SK-N-MC (cell line): ENCODE data around the gene CDK17.

ENCODE experiments used
- DNase-seq: peaks from one replicate; pipeline ENCODE4 v3.0.0-alpha.2; 2011; ENCODE audit warnings: low read depth, low spot score
- H3K27ac ChIP-seq: fragments of 200-600 bp; sonication (generic); 2 replicates; pipeline ENCODE4 v1.5.1; 2016; ENCODE audit warnings: mixed run types
- H3K36me3 ChIP-seq: fragments of 200-600 bp; sonication (generic); 2 replicates; pipeline ENCODE4 v1.6.1; 2017; ENCODE audit warnings: antibody characterized with exemption, low read length, mixed read lengths; ENCODE audit not compliant: insufficient read depth
- H3K4me3 ChIP-seq: fragments of 200-600 bp; sonication (generic); 2 replicates; pipeline ENCODE4 v1.5.1; 2016
- H3K9ac ChIP-seq: fragments of 200-600 bp; sonication (generic); 2 replicates; pipeline ENCODE4 v1.8.0; 2017; ENCODE audit warnings: mixed run types, mixed read lengths; ENCODE audit not compliant: insufficient read length
- H3K9me3 ChIP-seq: fragments of 200-600 bp; sonication (generic); 2 replicates; pipeline ENCODE4 v1.6.1; 2017; ENCODE audit warnings: low read depth, mild to moderate bottlenecking, antibody characterized with exemption, low read length, moderate library complexity, mixed read lengths
- EZH2 ChIP-seq: fragments of 200-600 bp; sonication (generic); IDR thresholded peaks from one replicate; pipeline ENCODE4 v1.6.1; 2017; ENCODE audit warnings: antibody characterized with exemption
- FOXP2 ChIP-seq: optimal IDR thresholded peaks from 2 replicates; pipeline ENCODE3; 2011; ENCODE audit warnings: mild to moderate bottlenecking, moderate library complexity; ENCODE audit not compliant: insufficient read depth; ENCODE audit errors: extremely low read length, control extremely low read depth
- POLR2AphosphoS5 ChIP-seq: IDR thresholded peaks from 2 replicates; pipeline ENCODE4 v1.6.1; 2012; ENCODE audit warnings: mild to moderate bottlenecking, low read depth, low read length, borderline replicate concordance

CDK17 gene

DNA sequence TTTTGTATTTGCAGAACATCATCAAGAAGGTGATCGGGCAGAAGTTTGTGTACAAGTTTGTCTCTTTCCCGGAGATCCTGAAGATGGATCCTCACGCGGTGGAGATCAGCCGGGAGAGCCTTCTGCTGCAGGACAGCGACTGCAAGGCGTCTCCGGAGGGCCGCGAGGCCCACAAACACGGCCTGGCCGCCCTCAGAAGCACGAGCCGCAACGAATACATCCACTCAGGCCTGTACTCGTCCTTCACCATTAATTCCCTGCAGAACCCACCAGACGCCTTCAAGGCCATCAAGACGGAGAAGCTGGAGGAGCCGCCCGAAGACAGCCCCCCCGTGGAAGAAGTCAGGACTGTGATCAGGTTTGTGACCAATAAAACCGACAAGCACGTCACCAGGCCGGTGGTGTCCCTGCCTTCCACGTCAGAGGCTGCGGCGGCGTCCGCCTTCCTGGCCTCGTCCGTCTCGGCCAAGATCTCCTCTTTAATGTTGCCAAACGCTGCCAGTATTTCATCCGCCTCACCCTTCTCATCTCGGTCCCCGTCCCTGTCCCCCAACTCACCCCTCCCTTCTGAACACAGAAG is 153.2 kb downstream of the CDK17 start:
- no peak for TF ChIP-seq EZH2
- TF ChIP-seq FOXP2, result no peak
- no peak for TF ChIP-seq POLR2AphosphoS5
- no peaks in the 10 kb centered on the region for H3K9me3 ChIP-seq
- no peak overlapping the region for H3K4me3 ChIP-seq
- no peak overlapping the region for H3K27ac ChIP-seq
- no peak overlapping the region for H3K9ac ChIP-seq
- no peak for DNase-seq
- H3K36me3 ChIP-seq, result no peaks in the 10 kb centered on the region; the same call in 1 of the 2 replicates

DNA sequence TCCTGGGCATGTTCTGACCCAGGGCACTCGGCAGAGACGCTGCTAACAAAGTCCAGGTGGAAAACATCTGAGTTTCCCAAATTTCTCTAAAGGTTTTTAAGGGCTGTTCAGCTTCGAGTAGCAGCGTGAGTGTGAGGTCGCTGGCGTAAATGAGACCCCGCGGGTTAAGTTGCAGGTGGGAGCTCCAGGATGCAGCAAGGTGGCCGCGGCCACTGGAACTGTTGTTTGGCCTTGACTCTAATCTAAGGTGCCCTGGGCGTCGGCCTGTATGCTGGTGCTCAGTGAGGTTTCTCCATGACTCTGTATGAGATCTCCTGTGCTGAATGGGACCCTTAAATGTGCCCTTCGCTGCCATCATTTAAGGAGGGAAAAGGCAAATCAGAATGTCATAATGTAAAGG is 155.4 kb downstream of the CDK17 start:
- Histone ChIP-seq H3K4me3 (no peak overlapping the region), H3K27ac (no peak overlapping the region), H3K9me3 (no peaks in the 10 kb centered on the region), H3K9ac (no peak overlapping the region), H3K36me3 (no peaks in the 10 kb centered on the region; the same call in 1 of the 2 replicates)
- TF ChIP-seq FOXP2, result no peak
- no peak for DNase-seq

DNA sequence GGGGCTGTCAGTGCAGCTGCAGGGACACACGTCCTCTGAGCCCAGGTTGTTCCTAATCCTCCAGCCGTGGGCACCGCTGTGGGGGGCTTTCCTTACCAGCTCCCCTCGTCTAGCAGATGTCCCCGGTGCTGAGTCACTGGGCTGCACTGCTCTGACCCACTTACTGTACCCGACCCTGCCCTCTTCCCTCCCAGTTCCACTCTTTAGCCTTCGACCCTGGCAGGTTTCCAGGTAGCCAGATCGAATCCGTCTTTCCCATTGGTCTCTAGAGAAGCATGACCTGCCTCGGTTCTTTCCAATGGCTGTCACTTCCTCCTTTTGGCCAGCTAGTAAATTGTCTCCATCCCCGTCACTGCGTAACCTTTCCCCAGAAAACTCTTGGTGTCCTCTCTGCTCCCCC is 157.6 kb downstream of the CDK17 start:
- Histone ChIP-seq H3K9me3 (no peaks in the 10 kb centered on the region), H3K27ac (no peak overlapping the region), H3K36me3 (no peaks in the 10 kb centered on the region; the same call in 1 of the 2 replicates), H3K4me3 (no peak overlapping the region), H3K9ac (no peak overlapping the region)
- no peak for DNase-seq
- TF ChIP-seq FOXP2 (no peak), EZH2 (no peak), POLR2AphosphoS5 (no peak)

DNA sequence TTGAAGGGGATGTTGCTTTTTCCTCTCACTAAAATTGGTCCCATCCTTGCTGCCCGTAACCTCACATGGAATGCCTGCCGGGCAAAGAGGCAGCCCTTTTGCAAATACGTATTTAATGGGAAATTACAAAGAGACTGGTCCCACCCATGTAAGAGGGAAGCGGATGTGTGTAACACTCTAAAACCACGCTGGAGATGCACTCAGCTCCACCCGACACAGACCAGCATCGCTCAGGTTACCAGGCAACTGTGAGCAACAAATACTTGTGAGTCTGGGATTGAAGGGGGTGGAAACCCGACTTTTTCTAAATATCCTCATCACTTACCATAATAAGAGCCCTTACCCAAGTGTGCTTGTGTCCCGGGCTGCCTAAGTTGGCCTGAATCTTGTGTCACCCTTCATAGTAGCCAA is 158.4 kb downstream of the CDK17 start:
- TF ChIP-seq POLR2AphosphoS5 (no peak), EZH2 (no peak), FOXP2 (no peak)
- Histone ChIP-seq H3K36me3 (no peaks in the 10 kb centered on the region), H3K4me3 (no peak overlapping the region), H3K27ac (no peak overlapping the region), H3K9me3 (no peaks in the 10 kb centered on the region), H3K9ac (no peak overlapping the region)
- DNase-seq, result no peak

DNA sequence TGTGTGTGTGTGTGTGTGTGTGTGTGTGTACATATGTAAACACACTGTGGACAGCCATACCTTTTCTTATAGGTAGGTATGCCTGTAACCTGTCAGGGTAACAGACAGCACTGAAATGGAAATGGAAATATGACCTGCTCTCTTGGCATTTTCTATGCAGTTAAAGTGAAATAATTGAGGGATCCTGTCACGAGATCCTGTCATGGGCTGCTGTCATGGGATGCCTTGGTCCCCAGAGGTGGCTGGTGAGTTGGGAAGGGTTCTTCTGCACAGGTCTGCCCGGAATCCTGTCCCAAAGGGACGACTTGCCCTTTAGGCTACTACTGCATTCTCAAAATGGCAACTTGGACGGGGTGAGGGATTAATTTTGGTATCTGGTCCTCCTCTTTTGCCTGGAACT is 158.8 kb downstream of the CDK17 start:
- no peaks in the 10 kb centered on the region for H3K9me3 ChIP-seq
- H3K9ac ChIP-seq, result no peak overlapping the region
- no peaks in the 10 kb centered on the region for H3K36me3 ChIP-seq
- H3K27ac ChIP-seq, result no peak overlapping the region
- no peak overlapping the region for H3K4me3 ChIP-seq
- TF ChIP-seq EZH2 (no peak), POLR2AphosphoS5 (no peak), FOXP2 (no peak)
- no peak for DNase-seq

DNA sequence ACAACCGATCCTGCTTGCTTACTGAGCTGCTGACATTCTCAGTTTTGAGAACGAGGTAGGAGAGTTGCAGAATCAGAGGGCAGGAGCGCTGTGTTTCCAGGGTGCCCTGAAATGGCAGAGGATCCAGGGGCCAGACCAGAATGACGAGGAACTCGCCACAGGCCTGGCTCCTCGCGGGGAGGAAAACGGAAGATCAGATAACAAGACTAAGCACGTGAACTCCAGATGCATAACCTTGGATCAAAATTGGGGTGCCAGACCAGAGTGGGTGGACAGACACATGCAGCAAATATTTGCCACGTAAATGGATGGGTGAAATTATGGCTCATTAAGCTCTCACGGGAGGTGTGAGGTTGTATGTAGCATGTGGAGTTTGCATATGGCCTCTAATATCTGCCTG is 159.6 kb downstream of the CDK17 start:
- no peak for DNase-seq
- no peaks in the 10 kb centered on the region for H3K9me3 ChIP-seq
- no peaks in the 10 kb centered on the region for H3K36me3 ChIP-seq
- H3K9ac ChIP-seq, result no peak overlapping the region
- TF ChIP-seq POLR2AphosphoS5 (no peak), EZH2 (no peak), FOXP2 (no peak)
- H3K4me3 ChIP-seq, result no peak overlapping the region
- no peak overlapping the region for H3K27ac ChIP-seq

DNA sequence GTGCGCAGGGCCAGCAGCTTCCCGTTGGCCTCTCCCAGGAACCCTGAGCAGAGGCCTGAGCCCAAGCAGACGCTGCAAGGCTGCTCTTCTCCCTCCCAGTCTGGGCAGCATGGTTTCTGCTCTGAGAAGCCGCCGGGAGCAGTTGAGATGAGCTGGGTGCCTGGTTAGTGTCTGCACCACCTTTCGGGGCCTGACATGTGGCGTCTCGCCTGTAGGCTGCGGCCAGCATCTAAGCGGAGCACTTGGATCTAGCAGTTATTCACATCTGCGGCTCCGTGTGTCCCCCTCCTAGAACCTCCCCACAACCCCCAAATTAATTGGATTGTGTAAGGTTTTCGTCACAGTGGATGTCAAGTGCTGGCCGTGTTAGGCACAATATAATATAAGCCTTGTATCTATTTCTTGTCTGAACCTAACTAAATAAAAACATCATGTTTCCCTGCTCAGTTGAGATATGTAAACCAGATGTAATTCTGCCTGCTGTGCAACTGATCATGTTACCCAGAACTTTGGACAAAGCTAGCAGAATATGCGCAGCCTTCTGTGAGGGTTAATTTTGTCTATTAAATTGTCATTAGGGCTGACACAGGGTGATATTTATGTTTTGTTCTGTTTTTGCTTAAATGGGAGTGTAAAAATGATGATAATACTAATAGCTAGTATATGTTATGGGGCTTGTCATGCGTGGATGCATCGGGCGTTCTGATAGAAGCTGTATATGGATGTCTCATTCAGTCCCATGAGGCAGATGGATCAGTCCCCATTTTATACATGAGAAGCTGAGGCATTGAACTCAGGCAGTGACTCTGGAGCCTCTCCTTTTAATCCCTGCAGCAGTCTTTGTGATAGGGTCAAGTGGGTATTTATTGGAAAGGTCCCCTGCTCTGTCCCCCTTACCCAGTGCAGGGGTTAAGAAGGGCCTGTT is 160.3 kb downstream of the CDK17 start:
- Histone ChIP-seq H3K27ac (0 out of 2 replicates have a peak overlapping the region, but pooled peaks have one; percentile 11), H3K4me3 (no peak overlapping the region), H3K9ac (no peak overlapping the region), H3K36me3 (no peaks in the 10 kb centered on the region), H3K9me3 (no peaks in the 10 kb centered on the region)
- DNase-seq, result no peak
- TF ChIP-seq FOXP2 (no peak), EZH2 (no peak), POLR2AphosphoS5 (no peak)

DNA sequence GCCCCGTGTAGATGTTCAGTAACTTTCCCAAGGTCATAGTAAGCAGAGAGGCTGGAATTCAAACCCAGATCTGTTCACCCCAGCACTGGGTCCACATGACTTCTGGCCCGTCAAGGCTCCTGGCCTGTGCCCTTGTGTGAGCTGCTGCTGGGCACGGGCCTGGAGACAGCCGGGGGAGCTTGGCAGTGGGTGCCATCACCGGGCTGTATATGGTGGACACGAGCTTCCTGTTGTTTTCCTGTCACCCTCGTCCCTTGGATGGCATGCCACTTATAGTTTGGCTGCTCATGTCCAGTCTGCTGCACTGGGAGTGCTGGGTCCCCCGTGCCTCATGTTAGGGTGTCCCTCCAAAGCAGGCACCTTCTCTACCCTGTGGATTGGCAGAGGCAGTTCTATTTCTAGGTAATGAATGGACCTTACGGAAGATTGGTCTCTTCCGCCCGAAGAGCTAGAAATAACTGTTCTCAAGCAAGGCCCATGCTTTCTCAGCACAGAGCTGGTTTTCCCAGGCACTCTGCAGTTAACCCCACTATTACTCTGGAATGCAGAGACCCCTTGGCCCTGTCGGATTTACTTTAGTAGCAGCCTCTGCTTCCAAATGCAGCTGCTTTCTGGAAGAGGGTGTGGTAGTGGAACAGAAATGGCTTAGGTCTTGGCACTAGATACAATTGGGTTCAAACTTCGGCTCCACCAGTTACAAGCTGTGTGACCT is 161.7 kb downstream of the CDK17 start:
- Histone ChIP-seq H3K4me3 (no peak overlapping the region), H3K9me3 (no peaks in the 10 kb centered on the region), H3K27ac (no peak overlapping the region), H3K36me3 (no peaks in the 10 kb centered on the region), H3K9ac (no peak overlapping the region)
- no peak for TF ChIP-seq POLR2AphosphoS5
- no peak for TF ChIP-seq EZH2
- no peak for TF ChIP-seq FOXP2
- no peak for DNase-seq

DNA sequence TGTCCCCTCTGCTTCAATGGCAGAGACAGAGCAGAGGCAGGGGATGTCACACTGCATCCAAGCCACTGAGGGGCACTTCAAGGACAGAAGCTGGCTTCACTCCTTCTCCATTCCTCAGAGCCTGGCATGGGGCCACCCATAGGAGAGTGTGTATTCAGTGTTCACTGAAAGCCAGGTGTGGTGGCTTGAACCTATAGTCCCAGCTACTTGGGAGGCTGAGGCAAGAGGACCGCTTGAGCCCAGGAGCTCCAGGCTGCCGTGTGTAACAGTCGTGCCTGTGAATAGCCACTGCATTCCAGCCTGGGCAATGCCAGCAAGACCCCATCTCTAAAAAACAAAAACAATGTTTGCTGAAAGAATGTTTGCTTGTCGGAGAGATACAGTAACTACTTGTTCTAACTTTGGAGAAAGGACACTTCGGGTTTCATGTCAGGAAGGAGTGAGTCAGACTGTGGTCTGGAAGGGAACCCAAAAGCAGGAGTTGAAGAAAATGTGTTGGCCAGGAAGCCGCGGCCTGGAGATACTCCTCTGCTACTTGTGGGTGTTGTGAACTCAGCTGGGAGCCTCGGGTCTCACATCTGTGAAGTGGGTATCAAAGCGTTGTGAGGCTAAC is 162.7 kb downstream of the CDK17 start:
- Histone ChIP-seq H3K4me3 (no peak overlapping the region), H3K36me3 (no peaks in the 10 kb centered on the region), H3K9me3 (no peaks in the 10 kb centered on the region), H3K9ac (no peak overlapping the region), H3K27ac (no peak overlapping the region)
- no peak for DNase-seq
- TF ChIP-seq EZH2 (no peak), FOXP2 (no peak), POLR2AphosphoS5 (no peak)
